Left hindlimb (tissue), 1 donor: ENCODE data around the gene LSM14A.
"Not testable (repeated sequence)": the region's sequence is repeated elsewhere in the genome, so short reads cannot be mapped to it uniquely, and the experiment has no call there.

ENCODE experiments used
- DNase-seq: peaks from one replicate; pipeline ENCODE4 v3.0.0-alpha.2; 2018

The LSM14A gene

DNA sequence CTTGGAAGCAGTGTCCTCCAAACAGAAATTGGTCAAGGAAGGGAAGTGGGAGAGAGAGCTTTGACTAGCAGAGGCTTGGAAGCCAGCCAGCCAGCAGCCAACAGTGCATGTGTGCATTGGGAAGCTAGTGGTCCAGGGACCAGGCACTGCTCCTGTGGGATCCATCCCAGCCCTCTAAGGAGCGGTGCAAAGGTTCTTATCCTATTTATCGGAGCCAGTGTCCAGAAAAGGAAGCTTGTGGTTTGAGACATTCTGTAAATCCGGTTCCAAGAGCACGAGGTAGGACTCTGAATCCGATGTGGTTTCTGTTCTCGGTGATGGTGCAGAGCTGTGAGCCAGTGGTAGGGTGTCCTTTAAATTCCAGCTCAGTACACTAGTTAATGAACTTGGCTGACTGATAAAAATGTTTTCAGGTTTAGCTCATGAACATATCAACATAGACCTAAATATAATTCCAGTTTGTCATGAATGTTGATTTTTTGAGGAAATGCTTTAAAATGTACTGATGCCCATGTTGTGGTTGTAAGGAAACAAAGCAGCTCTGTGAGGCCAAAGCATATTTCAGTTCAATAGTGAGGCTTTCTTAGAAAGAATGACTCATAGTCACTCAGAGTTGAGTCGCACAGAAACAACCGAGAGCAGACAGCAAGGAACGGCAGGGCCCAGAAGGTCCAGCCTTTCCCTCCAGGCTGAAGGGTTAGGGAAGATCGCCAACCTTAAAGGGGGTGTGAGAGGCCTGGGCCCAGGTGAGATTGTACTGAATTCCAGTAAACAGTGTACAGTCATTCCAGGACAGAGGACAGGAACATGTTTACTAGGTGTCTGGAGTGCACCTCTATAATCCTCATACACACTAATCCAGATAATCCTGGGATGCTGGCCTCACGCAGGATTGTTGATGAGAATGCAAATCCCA, 60.5 kb downstream of the LSM14A start:
- DNase-seq: peak; percentile 52

DNA sequence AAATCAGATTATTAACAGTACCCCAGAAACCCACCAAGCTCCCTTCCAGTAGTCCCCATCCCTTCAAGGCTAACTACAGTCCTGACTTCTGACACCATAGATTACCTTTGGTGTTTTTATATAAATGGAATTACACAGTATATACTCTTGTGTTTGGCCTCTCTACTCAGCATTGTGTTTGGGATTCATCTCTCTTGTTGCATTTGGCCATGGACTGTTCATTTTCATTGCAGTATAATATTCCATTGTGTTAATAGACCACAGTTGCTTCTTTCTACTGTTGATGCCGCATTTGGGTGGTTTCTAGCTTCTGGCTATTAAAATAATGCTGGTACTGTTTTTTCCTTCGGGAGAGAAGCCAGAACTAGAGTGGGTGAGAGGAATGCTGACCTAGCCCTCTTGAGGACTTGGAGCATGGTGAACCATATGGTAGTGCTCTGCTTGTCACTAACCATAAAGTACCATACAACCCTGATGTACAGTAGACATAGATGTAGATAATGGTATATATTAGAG, 63.2 kb downstream of the LSM14A start:
- DNase-seq: no peak

DNA sequence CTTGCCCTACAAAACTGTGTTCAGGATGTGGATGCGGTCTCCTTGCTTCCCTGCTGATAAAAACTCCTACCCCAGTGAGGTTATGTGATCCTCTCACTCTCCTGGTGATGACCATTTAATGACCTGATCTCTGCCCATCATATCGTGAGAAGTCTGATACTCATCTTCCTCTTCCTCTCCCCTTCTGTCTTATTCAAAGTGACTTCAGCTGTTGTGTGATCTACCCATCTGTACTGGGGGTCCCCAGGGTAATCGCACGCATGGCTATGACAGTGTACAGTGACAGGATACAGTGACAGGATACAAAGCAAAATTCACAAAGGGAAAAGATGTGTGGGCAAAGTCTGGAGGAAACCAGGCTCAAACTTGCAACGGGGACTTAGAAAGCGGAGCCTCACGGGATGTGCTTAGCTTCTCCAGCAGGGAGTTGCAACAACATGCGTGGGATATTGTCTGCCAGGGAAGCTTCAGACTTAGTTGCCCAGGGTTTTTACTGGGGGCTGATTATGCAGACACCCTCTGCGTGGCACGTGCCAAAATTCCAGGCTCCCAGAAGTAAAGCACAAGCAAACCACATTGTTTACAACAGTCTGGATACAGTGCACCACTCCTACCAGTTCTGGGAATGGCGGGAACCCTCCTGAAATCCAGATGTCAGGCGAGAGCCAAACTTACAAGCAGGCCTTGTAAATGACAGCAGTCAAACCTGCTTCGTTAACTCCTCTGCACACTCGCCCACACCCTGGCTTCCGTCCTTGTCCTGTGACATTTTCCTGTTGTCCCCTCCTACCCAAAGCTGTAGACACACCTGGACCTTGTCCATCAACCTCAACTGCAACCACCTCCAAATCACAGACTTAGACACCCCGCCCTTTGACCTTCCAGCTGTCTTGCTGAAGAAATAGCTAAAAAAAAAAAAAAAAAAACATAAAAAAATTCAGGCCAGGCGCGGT, 64.0 kb downstream of the LSM14A start:
- DNase-seq: no peak

DNA sequence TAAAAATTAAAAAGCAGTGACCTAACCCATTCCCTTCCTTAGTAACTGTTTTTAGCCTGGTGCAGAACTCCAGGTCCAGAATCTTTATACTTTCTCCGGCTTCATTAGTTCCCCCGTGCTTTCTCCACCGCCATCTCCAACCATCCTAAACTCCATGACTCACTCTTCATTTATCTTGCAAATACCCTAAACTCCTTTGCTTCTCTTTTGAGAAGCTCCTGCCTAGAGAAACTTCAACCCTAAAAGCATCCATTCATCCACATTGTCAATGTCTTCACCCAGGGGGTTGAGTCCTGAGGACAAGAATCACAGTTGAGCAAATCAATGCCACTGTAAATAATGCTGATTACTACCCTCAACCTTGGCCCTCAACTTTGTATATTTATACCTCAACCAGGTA, 65.0 kb downstream of the LSM14A start:
- no peak for DNase-seq

DNA sequence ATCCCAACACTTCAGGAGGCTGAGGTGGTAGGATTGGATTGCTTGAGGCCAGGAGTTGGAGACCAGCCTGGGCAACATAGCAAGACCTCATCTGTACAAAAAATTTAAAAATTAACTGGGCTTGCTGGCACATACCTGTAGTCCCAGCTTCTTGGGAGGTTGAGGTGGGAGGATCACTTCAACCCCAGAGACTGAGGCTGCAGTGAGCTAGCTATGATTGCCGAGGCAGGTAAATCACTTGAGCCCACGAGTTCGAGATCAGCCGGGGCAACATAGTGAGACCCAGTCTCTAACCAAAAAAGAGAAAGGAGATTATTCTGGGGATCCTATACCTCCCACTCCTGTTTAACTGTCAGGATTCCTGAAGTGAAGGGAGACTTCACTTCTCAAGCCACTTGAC, 65.6 kb downstream of the LSM14A start:
- no peak for DNase-seq

DNA sequence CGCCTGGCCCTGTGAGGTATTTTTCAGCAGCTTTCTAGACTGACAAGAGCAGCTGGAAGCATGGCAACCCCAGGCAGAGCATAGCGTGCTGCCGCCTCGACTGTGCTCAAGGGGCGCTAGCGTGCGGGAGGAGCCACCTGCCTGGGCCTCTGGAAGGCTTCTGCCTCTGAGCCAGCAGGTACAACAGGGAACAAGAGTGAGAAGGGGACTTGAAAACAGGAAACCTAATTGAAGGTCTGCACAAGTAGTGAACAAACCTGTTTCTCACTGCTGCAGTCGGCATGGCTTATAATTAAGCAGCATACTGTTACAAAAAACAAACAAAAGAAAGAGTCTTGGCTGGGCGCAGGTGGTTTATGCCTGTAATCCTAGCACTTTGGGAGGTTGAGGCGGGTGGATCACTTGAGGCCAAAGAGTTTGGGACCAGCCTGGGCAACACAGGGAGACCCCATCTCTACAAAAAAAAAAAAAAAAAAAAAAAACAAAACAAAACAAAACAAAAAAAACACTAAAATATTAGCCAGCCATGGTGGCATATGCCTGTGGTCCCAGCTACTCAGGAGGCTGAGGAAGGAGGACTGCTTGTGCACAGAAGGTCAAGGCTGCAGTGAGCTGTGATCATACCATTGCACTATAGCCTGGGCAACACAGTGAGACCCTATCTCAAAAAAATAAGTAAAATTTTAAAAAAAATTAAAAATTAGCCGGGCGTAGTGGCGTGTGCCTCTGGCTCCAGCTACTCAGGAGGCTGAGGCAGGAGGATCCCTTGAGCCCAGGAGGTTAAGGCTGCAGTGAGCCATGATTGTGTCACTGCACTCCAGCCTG, 69.4 kb downstream of the LSM14A start:
- no peak for DNase-seq

DNA sequence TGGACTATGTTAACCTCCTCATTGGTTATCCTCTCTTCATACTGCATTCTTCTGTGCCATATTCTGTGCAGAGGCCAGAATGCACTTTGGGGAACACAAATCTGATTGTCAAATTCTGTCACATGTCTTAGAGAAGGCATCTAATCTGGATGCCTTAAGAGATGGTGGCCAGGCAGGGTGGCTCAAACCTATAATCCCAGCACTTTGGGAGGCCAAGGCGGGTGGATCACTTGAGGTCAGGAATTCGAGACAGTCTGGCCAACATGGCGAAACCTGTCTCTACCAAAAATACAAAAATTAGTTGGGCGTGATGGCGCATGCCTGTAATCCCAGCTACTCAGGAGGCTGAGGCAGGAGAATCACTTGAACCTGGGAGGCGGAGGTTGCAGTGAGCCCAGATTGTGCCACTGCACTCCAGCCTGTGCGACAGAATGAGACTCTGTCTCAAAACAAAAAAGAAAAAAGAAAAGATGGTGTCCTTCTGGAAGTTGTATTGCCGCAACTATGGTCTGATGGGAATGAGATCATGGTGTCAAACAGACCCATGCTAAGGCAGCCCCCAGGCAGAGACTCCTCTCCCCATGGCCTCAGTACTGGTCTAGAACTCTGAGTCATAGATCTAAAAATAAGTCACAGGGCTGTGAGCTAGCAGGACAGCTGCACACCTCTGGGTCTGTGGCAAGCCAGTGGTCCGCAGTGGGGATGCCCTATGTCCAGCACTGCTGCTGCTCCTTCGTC, 71.0 kb downstream of the LSM14A start:
- not testable (repeated sequence) for DNase-seq

DNA sequence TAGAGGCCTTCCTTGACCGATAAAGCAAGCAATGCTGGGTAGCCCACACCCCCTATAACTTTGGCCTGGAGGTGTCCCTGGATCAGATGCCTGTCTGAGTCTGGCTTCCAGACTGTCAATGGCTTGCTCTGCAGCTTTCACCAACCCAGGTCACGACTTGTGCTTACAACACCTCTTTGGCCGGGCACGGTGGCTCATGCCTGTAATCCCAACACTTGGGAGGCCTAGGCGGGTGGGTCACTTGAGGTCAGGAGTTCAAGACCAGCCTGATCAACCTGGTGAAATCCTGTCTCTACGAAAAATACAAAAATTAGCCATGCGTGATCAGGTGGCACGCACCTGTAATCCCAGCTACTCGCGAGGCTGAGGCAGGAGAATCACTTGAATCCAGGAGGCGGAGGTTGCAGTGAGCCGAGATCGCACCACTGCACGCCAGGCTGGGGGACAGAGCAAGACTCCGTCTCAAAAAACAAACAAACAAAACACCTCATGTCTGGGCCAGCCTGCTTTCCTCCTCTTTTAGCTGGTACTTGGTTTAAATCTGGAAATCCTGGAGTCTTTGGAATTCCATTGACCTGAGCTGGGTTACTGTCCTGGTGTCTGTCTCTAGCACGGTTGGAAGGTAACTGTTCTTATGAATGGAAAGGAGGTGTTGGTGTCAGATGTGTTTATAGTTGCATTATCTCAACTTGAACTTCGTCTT, 71.7 kb downstream of the LSM14A start:
- no peak for DNase-seq

DNA sequence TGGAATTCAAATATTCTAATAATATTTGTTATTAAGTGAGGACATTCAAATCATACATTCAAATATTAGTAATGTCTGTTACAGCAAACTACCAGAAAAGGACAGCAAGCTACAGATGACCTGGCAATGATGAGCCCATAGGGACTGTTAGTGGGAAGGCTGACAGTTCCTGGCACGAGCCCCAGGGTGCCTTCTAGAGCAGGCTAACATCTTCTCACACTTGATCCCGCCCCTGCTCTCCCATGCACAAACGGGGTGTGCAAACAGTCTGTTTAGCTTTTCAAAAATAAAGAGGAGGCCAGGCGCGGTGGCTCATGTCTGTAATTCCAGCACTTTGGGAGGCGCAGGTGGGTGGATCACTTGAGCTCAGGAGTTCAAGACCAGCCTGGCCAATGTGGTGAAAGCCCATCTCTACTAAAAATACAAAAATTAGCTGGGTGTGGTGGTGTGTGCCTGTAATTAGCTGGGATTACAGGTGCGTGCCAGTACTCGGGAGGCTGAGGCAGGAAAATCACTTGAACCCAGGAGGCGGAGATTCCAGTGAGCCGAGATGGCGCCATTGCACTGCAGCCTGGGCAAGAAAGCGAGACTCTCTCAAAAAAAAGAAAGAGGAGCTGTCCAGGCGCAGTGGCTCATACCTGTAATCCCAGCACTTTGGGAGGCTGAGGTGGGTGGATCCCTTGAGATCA, 72.5 kb downstream of the LSM14A start:
- DNase-seq: no peak

DNA sequence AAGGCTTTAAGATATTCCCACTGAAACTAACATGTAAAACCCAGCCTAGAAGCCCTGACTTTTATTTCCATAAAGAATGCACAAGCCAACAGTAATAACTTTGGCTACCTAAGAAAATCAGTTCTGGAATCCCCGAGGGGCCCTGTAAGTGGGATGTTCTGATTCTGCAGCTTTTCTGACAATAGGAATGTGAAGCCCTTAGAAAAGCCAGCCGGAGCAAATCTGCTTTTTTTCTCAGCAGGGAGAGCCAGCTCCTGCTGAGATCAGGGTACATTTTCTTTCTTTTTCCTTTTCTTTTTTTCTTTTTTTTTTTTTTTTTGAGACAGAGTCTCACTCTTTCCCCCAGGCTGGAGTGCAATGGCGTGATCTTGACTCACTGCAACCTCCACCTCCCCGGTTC, 74.0 kb downstream of the LSM14A start:
- DNase-seq: no peak

DNA sequence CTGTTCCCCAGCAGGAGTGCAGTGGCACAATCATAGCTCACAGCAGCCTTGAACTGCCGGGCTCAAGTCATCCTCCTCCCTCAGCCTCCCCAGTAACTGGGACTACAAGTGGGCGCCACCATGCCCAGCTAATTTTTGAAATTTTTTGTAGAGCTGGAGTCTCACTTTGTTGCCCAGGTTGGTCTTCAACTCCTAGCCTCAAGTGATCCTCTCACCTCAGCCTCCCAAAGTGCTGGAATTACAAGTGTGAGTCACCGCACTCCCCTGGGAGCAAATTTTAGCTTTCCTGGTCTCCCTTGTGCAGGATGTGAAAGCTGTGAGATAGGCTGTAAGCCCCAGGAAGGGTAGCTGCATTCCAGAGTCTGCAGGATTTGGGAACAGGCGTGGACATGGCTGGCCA, 76.6 kb downstream of the LSM14A start:
- no peak for DNase-seq

DNA sequence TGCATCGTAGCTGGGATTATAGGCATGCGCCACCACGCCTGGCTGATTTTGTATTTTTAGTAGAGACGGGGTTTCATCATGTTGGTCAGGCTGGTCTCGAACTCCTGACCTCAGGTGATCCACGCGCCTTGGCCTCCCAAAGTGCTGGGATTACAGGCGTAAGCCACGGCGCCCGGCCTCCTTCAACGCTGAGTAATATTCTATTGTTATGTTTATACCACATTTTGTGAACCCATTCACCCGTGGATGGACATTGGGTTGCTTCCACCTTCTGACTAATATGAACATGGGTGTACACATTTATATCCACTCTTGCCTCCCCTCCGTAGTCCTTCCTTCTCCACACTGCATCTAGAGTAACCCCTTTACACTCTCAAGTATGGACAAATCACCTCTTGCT, 80.9 kb downstream of the LSM14A start:
- DNase-seq: not testable (repeated sequence)

DNA sequence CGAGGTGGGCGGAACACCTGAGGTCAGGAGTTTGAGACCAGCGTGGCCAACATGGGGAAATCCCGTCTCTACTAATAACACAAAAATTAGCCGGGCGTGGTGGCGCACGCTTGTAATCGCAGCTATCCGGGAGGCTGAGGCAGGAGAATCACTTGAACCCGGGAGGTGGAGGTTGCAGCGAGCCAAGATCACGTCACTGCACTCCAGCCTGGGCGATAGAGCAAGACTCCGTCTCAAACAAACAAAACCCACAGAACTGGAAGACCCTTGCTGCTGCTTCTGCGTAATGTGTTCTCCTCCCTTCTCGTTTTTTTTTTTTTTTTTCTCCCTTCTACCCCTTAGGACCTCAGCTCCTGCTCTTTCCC, 81.4 kb downstream of the LSM14A start:
- not testable (repeated sequence) for DNase-seq

DNA sequence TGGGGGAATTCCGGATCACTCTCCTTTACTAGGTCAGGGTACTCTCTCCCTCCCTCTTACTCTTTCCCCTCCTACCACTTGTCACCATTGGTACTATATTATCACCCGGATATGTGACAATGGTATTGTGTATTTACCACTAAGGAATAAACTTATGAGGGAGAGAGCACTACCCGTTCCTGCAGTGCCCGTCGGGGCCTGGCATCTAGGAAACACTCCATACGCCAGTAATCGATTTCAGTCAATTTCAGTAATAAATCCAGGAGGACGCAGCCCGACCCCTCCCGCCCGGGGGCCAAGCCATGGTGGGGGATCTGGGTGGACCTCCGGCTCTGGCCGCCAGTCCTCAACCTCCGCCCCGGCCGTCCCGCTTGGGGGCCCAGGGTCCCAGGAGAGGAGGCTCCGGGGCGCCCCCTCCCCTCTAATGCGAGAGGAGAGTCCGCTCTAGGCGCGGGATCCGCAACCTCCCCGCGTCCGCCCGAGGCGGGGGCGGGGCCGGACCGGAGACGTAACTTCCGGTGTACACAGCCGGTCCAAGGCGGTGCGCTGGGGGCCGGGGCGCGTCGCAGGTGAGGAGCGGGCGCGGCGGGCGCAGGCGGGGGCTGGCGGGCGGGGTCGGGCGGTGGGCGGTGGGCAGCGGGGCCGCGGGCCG, 81.9 kb downstream of the LSM14A start, which contains the start of gene GARRE1:
GARRE1 (plus strand) TSS at position 509 of the 652 bp plus-strand sequence. CDS start 45,920 bp downstream, outside the sequence.
- peak; percentile 89 for DNase-seq

DNA sequence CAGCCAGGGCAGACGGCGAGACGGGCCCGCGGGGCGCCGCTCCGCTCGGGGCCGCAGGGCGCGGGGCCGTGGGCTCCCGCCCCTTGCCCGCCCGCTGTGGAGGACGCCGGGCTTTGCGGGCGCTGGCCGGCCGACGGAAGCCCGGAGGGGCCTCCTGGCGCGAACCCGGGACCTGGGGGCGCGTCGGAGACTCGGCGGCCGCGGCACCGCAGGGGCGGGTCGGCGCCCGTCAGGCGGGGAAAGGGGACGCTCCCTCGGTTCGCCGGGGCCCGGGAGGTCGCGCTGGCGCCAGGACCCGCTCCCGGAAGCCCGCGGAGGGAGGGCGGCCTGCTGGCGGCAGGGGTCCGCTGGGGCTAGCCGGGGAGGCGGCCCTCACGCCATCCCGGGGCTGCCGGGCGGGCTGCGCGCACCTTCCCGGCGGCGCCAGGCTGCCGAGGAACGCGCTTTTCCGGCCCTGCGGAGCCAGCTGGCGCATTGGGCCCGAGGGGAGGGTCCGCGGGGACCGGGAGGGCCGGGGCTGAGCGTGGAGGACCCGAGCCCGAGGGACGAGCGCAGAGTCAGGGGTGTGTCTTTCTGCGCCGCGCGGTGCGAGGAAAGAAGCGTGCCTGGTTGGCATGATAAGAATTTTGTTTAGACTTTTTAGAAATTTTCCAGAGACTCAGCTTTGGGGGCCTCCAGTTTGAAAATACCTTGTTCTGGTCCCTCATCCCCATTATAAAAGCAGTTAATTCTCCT, 82.6 kb downstream of the LSM14A start:
- peak; percentile 56 for DNase-seq

DNA sequence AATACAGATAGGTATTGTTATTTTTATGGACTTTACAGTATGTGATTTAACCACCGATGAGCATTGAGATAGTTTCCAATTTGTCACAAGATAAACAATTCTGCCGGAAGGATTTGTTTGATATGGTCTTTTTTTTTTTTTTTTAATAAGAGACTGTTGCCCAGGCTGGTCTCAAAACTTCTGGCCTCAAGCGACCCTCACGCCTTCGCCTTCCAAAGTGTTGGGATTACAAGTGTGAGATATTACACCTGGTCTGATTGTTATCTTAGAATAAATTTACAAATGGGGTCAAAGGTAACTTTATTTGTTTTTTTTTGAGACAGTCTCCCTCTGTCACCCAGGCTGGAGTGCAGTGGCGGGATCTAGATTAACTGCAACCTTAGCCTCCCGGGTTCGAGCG, 83.2 kb downstream of the LSM14A start:
- no peak for DNase-seq

DNA sequence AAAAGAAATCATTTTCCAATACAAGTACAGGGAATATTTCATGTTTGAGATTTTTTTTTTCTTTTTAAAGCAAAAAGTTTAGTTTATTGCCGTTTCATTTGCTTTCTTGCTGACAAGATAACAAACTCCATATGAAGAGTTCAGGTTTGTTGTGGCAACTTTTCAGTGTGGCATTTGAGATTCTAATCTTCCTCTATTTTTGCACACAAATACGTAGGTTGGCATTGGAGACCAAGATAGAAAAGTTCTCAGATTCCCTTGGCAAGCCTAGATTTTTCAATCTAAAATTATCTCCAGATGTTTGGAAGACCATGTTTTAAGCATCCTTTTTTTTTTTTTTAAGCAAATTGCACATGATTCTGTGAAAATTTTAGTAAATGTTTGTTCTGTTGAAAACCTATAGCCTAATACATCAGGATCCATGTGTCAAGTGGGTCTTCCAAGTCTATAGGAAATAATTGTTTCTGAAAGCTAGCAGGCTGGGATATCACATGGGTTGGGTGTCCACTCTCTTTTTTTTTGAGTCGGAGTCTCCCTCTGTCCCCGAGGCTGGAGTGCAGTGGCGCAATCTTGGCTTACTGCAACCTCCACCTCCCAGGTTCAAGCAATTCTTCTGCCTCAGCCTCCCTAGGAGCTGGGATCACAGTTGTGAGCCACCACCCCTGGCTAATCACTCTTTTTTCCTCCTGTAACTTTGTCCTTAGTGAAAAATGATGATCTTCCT, 84.7 kb downstream of the LSM14A start:
- DNase-seq: no peak

DNA sequence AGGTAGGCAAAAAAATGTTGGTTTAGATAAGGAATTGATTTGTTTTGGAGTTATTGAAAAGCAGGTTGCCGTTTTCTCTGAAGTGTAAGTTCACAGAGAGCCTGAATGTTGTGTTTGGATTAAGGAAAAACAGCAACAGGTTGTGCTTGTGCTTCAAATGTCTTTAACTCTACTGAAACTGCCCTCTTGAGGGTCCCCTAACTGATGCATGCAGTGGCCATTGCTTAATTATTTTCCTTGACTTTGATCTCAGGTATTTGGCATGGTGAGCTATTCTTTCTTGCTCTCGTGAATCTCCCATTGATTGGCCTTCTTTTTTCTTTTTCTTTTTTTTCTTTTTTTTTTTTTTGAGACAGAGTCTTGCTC, 85.2 kb downstream of the LSM14A start:
- no peak for DNase-seq
